Smooth muscle cell of the brain vasculature (primary cell): ENCODE results near the gene CAPN9.
"Not testable (repeated sequence)": the region's sequence is repeated elsewhere in the genome, so short reads cannot be mapped to it uniquely, and the experiment has no call there.

Experiments used
- DNase-seq: peaks from one replicate; pipeline ENCODE4 v3.0.0-alpha.2; 2012; ENCODE audit warnings: low read depth, low spot score

CAPN9 gene

DNA sequence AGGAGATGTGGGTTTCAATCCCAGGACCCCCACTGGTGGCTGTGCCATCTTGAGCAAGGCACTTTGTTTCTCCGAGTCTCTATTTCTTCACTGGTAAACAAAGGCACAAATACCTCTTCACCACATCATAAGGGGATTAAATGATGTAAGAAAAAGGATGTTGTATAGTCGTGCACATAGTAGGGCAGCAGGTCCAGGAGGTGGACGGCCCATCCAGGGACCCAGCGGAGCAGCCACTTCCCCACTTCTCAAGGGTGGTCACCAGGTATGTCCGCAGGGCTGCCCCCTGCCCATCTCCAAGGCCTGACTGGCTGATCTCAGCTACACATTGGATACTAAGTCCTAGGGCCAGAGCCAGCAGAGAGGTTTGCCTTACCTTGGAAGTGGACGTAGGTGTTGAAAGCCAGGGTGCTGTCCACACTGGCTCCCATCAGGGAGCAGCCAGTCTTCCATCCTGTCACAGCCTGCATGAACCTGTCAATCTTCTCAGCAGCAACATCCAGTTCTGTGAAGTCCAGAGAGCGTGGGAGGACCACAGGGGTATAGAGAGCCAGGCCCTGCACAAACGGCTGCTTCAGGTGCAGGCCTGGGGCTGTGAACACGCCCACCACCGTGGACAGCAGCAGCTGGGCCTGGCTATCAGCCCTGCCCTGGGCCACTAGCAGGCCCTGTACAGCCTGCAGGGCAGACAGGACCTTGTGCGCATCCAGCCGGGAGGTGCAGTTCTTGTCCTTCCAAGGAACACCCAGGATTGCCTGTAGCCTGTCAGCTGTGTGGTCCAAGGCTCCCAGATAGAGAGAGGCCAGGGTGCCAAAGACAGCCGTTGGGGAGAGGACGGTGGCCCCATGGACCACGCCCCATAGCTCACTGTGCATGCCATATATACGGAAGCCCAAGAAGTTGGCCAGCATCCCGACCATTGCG lies 37.3 kb upstream of the CAPN9 start:
- DNase-seq = no peak

DNA sequence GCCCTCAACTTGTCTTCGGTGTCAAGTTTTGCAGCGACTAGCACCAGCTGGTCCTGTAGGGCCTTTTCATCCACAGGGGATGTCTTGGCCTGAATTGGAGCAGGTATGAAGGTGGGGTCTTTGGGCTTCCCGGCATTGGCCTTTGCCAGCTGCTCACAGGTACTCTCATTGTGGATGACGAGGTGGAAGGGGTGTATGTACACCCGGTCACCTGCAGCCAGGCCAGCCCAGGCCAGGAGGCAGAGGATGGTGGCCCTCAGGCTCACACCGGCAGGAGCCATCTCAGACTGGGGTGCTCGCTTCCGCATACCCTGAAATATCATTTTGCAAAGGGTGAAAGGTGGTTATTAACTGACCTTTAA lies 36.7 kb upstream of the CAPN9 start:
- DNase-seq = no peak

- DNase-seq = no peak
Observed at GRCh38 chr1:230711245-230711644, 35.9 kb upstream of the CAPN9 start.

DNA sequence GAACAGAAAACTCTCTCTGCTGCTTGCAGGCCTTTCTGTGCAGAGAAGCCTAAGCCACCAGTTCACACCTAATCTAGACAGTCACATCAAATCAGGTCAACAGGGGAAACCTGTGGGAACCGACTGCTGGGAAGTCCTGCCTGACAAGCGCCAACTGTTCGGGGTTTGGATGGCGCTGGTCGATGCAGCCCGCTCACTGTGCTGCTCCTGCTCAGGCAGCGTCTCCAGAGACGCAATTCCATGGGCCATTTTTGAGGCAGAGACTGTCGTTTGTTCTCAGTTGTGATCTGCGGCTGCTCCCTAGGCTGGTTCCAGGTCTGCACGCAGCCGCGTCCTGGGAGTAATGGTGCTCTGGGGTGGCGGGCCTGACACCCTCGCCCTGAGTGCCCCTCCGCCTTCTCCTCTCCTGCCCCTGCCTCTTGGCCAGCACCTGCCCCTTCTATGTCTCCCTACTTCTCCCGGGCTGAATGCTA lies 34.7 kb upstream of the CAPN9 start:
- DNase-seq = no peak

GRCh38 chr1:230713138-230713537 lies 34.0 kb upstream of the CAPN9 start:
- no peak for DNase-seq

DNA sequence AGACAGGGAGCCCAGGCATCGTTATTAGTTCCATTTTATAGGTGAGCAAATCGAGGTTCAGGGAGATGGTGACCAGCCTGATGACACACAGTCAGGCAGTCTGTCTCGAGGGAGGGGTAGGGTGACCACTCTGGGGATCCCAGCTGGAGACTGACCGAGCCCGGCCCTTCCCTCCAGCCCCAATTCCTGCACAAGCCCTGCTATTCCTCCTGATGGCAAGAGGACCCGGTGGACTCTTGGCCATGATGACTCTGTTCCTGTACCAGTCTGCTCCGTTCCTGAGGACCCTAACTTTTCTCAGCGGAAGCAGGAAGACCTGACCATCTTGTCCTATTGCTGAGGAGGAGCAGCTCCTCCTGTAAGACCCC lies 33.7 kb upstream of the CAPN9 start:
- DNase-seq = no peak

- DNase-seq = no peak
Observed at GRCh38 chr1:230713915-230714764, 33.0 kb upstream of the CAPN9 start, which contains the start of gene AGT. Gene AGT, minus strand, starts transcription at chr1:230714122. Its CDS starts 3,299 bp downstream, at chr1:230710823.

DNA sequence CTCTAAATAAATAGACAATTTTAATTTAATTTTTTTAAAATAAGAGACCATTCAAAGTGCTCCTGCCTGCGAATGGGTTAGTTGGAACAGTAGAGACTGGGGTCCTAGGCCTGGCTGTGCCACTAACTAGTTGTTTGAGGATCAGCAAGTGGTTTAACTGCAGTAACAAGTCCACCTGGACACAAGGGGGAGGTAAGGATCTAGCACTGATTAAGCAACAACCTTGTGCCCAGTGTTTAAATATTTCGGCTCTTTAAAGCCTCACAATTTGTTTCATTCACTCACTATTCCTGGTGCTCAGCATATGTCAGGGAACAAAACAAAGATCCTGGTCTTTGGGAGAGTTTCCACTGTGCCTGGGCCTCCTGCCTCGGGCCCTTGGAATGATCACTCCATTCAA lies 31.7 kb upstream of the CAPN9 start:
- no peak for DNase-seq

DNA sequence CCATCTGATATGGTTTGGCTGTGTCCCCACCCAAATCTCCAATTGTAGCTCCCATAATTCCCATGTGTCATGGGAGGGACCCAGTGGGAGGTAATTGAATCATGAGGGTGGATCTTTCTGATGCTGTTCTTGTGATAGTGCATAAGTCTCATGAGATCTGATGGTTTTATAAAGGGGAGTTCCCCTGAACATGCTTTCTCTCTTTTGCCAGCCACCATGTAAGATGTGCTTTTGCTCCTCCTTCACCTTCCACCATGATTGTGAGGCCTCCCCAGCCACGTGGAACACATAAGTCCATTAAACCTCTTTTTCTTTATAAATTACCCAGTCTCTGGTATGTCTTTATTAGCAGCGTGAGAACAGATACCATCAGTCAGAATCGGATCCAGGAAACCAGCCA lies 30.7 kb upstream of the CAPN9 start:
- DNase-seq = not testable (repeated sequence)

GRCh38 chr1:230717251-230717650 lies 29.9 kb upstream of the CAPN9 start:
- no peak for DNase-seq

DNA sequence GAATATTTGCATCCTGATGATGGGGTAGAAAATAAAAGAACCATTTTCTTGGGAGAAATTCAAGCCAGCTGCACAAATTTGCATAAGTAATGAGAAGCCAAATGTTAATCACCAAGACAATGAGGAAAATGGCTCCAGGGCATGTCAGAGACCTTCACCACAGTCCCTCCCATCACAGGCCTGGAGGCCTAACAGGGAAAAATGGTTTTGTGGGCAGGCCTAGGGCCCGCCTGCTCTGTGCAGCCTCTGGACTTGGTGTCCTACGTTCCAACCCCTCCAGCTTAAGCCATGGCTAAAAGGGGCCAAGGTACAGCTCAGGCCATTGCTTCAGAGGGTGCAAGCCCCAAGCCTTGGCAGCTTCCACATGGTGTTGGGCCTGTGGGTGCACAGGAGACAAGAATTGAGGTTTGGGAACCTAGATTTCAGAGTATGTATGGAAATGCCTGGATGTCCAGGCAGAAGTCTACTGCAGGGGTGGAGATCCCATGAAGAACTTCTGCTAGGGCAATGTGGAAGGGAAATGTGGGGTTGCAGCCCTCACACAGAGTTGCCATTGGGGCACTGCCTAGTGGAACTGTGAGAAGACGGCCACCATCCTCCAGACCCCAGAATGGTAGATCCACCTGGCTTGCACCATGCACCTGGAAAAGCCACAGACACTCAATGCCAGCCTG lies 25.2 kb upstream of the CAPN9 start:
- not testable (repeated sequence) for DNase-seq

- DNase-seq = no peak
Observed at GRCh38 chr1:230725256-230726012, 21.8 kb upstream of the CAPN9 start.

- no peak for DNase-seq
Observed at GRCh38 chr1:230728710-230729392, 18.3 kb upstream of the CAPN9 start.

GRCh38 chr1:230730977-230731376 lies 16.2 kb upstream of the CAPN9 start:
- DNase-seq = no peak

DNA sequence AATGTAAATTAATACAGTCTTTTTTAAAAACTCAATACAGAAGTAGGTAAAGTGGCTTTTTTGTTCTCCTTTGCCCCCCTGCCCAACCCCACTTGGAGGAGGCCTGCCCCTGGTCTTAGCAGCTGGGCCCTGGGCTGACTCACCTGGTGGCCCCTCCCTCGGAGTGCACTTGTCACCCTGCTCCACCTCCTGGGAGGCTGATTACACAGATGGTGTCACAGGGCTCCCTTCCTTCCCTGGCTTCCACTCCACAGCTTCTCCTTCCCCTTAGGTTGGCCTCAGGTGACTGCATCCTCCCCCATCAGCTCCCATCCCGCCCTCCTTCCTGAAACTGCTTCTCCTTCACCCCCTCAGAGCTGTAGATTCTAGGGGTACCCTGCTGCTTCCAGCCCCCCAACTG lies 11.7 kb upstream of the CAPN9 start:
- DNase-seq = no peak

DNA sequence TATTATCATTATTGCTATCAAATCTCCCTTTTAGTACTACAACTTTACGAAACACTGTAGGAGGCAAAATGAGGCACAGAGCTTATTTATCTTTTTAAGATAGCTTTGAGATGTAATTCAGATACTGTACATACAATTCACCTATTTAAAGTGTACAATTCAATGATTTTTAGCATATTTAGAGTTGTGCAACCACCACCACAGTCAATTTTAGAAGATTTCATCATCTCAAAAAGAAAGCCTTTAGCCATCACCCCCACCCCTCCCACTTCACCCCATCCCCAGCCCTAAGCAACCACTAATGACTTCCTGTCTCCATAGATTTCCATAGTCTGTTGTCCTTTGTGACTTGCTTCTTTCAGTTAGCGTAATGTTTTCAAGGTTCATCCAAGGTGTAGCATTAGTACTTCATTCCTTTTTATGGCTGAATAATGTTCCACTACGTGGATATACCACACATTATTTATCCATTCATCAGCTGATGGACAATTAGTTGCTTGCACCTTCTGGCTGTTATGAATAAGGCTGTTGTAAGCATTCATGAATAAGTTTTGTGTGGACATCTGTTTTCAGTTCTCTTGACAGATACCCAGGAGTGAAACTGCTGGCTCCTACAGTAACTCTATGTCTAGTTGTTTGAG lies 9.4 kb upstream of the CAPN9 start:
- no peak for DNase-seq

DNA sequence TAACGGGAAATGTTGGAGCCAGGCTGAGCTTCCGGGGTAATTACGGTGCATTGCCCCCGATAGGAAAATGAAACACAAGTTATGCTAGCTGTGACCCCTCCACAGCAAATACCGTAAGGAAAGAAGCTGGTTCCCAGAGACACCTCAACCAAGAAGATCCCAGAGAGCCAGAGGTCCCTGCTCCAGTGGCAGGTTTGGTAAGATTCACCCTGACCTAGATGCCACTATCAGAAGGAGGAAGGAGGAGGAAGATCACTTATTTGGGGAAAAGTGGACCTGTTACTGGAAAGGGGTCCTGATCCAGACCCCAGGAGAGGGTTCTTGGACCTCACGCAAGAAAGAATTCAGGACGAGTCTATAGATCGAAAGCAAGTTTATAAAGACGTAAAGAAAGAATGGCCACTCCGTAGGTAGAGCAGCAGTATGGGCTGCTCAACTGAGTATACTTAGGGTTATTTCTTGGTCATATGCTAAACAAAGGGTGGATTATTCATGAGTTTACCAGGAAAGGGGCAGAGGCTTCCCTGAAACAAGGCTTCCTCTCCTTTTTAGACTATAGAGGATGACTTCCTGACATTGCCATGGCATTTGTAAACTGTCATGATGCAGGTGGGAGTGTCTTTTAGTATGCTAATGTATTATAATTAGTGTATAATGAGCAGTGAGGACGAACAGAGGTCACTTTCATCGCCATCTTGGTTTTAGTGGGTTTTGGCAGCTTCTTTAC lies 7.5 kb upstream of the CAPN9 start:
- no peak for DNase-seq

- DNase-seq = no peak
Observed at GRCh38 chr1:230743899-230744298, 3.3 kb upstream of the CAPN9 start.

- DNase-seq = no peak
Observed at GRCh38 chr1:230744382-230744781, 2.8 kb upstream of the CAPN9 start.
